ENCODE data around the gene CEMIP2.

CEMIP2 gene

DNA sequence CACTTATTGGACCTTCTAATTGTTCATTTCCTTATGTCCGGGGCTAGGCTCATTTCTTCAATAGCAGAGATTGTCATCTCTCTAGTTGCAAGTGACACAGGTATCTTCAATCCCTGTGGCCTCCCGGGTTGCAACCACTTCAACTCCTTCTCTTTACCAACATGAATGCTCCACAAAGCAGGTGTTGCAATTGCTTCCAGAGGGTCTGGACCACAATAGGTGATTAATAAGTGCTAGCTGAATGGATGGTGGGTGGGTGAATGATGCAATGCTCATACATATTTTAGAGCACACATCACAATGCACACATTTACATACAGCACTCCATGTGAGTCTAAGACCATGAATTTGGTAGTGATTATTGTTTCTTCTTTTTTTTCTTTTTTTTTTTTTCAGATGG lies 2.6 kb downstream of the CEMIP2 start:
- DNase-seq (ENCODE audit: low read depth) = no peak
- TF ChIP-seq, protein P1, sequence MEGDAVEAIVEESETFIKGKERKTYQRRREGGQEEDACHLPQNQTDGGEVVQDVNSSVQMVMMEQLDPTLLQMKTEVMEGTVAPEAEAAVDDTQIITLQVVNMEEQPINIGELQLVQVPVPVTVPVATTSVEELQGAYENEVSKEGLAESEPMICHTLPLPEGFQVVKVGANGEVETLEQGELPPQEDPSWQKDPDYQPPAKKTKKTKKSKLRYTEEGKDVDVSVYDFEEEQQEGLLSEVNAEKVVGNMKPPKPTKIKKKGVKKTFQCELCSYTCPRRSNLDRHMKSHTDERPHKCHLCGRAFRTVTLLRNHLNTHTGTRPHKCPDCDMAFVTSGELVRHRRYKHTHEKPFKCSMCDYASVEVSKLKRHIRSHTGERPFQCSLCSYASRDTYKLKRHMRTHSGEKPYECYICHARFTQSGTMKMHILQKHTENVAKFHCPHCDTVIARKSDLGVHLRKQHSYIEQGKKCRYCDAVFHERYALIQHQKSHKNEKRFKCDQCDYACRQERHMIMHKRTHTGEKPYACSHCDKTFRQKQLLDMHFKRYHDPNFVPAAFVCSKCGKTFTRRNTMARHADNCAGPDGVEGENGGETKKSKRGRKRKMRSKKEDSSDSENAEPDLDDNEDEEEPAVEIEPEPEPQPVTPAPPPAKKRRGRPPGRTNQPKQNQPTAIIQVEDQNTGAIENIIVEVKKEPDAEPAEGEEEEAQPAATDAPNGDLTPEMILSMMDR (IDR thresholded peaks at IDR 0.05; ENCODE audit: insufficient read depth, low read depth, low read length, missing control alignments) = no peak
- H3K4me3 ChIP-seq (ENCODE audit: low read depth, low read length) = no peak overlapping the region

DNA sequence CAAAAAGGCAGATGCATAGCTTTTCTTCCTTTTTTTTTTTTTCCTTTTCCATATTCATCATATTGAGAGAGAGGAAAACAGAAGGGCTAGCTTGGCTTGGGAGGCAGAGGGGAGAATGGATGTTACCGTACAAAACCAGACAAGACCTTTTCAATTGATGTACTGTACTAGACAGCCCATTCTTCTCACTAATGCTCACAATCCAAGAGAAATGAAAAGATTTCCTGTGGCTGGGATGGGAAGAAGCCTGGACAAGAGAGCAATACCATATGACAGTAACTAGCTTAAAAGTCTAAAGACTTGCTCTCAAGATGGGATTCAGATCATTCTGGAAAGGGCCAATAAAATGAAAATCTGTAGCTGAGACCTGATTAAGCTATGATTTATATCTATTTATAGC lies 3.4 kb downstream of the CEMIP2 start:
- H3K4me3 ChIP-seq (ENCODE audit: low read depth, low read length) = no peak overlapping the region
- TF ChIP-seq, protein P1 (IDR thresholded peaks at IDR 0.05; ENCODE audit: insufficient read depth, low read depth, low read length, missing control alignments) = no peak
- no peak for DNase-seq (ENCODE audit: low read depth)

DNA sequence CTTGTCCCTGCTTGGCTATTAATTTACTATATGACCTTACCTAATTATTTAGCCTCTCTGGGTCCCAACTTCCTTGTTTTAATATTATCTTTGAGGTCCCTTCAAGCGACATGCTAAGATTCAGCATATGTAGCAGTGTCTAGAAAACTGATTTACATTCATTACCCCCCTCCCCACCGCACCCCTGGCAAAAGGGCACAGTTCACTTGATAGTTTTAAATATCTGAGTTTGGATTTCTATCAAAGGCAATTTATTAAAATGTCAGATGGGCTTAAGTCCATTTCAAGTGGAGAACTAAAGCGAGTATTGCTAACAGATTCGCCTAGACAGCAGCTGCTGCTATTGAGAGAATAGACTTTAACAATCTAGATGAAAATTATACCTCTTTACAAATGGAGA lies 3.9 kb downstream of the CEMIP2 start:
- TF ChIP-seq, protein P1 (IDR thresholded peaks at IDR 0.05; ENCODE audit: insufficient read depth, low read depth, low read length, missing control alignments) = no peak
- DNase-seq (ENCODE audit: low read depth) = no peak
- H3K4me3 ChIP-seq (ENCODE audit: low read depth, low read length) = no peak overlapping the region

DNA sequence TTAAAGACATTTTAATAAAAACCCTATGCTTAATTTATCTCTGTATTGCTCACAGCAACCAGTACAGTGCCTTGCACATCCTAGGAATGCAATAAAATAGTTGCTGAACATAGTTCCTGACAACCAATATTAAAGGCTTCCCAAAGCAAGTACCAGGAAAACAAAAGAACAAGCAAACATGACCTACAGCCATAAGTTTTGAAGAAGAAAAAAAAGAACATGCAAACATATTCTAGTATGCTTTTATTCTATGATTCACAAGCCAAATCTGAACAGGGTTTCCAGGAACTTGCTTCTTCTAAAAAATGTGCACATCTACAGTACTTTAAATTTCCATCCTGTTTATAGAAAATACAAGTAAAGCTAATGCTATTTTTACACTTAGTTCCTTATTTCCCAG lies 4.5 kb downstream of the CEMIP2 start:
- TF ChIP-seq, protein P1 (IDR thresholded peaks at IDR 0.05; ENCODE audit: insufficient read depth, low read depth, low read length, missing control alignments) = no peak
- no peak overlapping the region for H3K4me3 ChIP-seq (ENCODE audit: low read depth, low read length)
- DNase-seq (ENCODE audit: low read depth) = no peak

DNA sequence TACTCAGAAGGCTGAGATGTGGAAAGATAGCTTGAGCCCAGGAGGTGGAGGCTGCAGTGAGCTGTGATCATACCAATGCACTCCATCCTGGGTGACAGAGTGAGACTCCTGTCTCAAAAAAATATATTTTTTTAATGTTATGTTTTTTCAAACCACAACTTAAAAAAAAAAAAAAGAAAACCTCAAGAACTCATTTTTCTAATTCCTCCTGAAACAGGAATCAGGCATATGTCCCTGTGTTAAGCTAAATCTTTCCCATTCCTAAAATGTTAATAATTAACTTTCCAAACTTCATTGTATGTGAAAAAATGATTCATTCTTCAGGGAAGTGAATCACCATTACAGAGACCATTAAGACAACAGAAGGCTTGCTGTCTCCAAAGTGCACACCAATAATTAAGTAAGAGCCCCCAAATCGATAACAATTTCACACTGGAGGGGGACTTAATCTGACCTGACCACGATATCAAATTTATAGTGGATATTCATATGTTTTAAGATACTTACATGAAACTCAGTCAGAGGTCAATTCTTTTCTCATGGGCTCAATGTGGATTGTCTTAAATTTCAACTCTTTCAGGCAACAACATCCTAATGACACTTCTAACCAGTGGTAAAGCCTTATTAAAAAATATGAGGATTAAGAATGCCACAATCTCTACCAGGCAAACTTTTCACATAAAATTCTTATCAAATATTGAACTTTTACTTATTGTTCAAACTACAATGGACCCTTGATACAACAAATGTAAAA lies 5.2 kb downstream of the CEMIP2 start:
- TF ChIP-seq, protein P1 (IDR thresholded peaks at IDR 0.05; ENCODE audit: insufficient read depth, low read depth, low read length, missing control alignments) = no peak
- H3K4me3 ChIP-seq (ENCODE audit: low read depth, low read length) = no peak overlapping the region
- no peak for DNase-seq (ENCODE audit: low read depth)

DNA sequence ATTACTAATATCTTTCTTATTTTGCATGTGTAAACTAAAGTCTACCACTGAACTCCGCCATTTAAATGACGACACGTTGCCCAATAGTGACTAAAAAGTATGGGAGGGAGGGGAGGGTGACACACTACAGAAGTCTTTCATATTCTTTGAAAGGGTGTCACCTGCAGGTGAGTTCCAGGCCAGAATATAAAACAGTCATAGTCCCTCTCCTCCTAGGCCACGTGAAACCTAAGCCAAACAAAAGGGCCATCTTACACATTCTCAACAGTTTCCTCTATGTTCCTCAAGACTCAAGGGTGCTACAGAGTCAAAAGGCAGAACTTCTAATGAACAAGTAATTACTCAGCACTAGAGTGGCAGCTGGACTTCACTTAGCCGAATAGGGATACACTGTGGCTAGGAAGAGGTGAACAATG lies 6.4 kb downstream of the CEMIP2 start:
- TF ChIP-seq, protein P1 (IDR thresholded peaks at IDR 0.05; ENCODE audit: insufficient read depth, low read depth, low read length, missing control alignments) = no peak
- no peak for DNase-seq (ENCODE audit: low read depth)
- H3K4me3 ChIP-seq (ENCODE audit: low read depth, low read length) = no peak overlapping the region

DNA sequence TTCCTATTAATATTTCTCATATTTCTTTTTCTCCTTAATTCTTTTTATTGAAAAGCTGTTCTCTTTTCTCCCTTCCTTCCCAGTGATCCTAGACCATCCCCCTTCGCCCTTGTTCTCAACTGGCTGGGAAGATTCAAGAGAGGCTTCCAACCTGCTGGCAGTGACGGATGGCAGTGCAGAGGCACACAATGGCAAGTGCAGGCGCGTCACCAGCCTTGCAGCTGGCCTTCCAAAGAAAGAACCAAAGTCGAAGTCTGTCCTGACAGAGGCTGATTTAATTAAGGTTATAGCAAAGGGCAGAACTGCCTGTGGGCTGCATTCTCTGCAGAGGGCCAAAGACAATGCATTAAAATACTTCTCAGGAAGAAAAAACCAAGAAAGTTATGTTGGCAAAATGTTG lies 7.4 kb downstream of the CEMIP2 start:
- DNase-seq (ENCODE audit: low read depth) = no peak
- TF ChIP-seq, protein P1 (IDR thresholded peaks at IDR 0.05; ENCODE audit: insufficient read depth, low read depth, low read length, missing control alignments) = no peak
- H3K4me3 ChIP-seq (ENCODE audit: low read depth, low read length) = no peak overlapping the region
